HG03378 (cell line): ENCODE measurements around the gene ITGA4.

ENCODE experiments used
- ATAC-seq: cut with Tn5 transposase; IDR thresholded peaks from one replicate; pipeline ENCODE4 v1.9.1; 2021; ENCODE audit warnings: mild to moderate bottlenecking, moderate library complexity; ENCODE audit not compliant: unreplicated experiment

ITGA4 gene

GRCh38 chr2:181457741-181458425 is 697 bp downstream of the ITGA4 start:
- no peak for ATAC-seq

GRCh38 chr2:181458871-181459270 is 1.7 kb downstream of the ITGA4 start:
- no peak for ATAC-seq

- ATAC-seq, result no peak
These were observed 2.4 kb downstream of the ITGA4 start for GRCh38 chr2:181459621-181460021.

GRCh38 chr2:181461056-181461997 is 4.1 kb downstream of the ITGA4 start:
- peak; percentile 21 for ATAC-seq

- peak; percentile 40 for ATAC-seq
These were observed 4.8 kb downstream of the ITGA4 start for GRCh38 chr2:181462033-181462432.

GRCh38 chr2:181463588-181463987 is 6.4 kb downstream of the ITGA4 start:
- no peak for ATAC-seq

GRCh38 chr2:181464966-181465365 is 7.8 kb downstream of the ITGA4 start:
- no peak for ATAC-seq

GRCh38 chr2:181465676-181466375 is 8.6 kb downstream of the ITGA4 start:
- no peak for ATAC-seq

GRCh38 chr2:181466661-181467576 is 9.7 kb downstream of the ITGA4 start:
- no peak for ATAC-seq

GRCh38 chr2:181467966-181468707 is 11.0 kb downstream of the ITGA4 start:
- no peak for ATAC-seq

- ATAC-seq, result no peak
These were observed 11.6 kb downstream of the ITGA4 start for GRCh38 chr2:181468811-181469210.

- ATAC-seq, result no peak
These were observed 14.0 kb downstream of the ITGA4 start for GRCh38 chr2:181471226-181471625.

GRCh38 chr2:181471783-181472182 is 14.6 kb downstream of the ITGA4 start:
- no peak for ATAC-seq

GRCh38 chr2:181472990-181473389 is 15.8 kb downstream of the ITGA4 start:
- ATAC-seq, result no peak

- ATAC-seq, result no peak
These were observed 17.2 kb downstream of the ITGA4 start for GRCh38 chr2:181474222-181474881.

- ATAC-seq, result no peak
These were observed 26.0 kb downstream of the ITGA4 start for GRCh38 chr2:181483211-181483610.

GRCh38 chr2:181483876-181484275 is 26.7 kb downstream of the ITGA4 start:
- ATAC-seq, result no peak

- ATAC-seq, result no peak
These were observed 27.9 kb downstream of the ITGA4 start for GRCh38 chr2:181484851-181485637.

- ATAC-seq, result no peak
These were observed 28.4 kb downstream of the ITGA4 start for GRCh38 chr2:181485638-181485946.
